Left ventricle myocardium inferior (tissue), 1 donor: ENCODE results near the gene DNM3. TPM values are rescaled to one million over a fixed set of nuclear protein-coding genes. Genes with fewer than 3 reads are reported as not detected.
A peak's percentile ranks its signal among the peaks of the same experiment; 100 is the strongest.

Experiments
- DNase-seq: peaks from one replicate; pipeline ENCODE4 v3.0.0-alpha.2; 2020
- H3K27ac ChIP-seq: fragments of 200-600 bp; replicated peaks from 2 replicates; pipeline ENCODE4 v1.8.0; 2021
- H3K27me3 ChIP-seq: fragments of 200-600 bp; 2 replicates; pipeline ENCODE4 v1.8.0; 2021; ENCODE audit warnings: low read depth
- H3K36me3 ChIP-seq: fragments of 200-600 bp; 2 replicates; pipeline ENCODE4 v1.8.0; 2021
- H3K4me1 ChIP-seq: fragments of 200-600 bp; 2 replicates; pipeline ENCODE4 v1.8.0; 2021
- H3K4me3 ChIP-seq: fragments of 200-600 bp; 2 replicates; pipeline ENCODE4 v1.8.0; 2021; ENCODE audit warnings: mild to moderate bottlenecking, moderate library complexity
- H3K9me3 ChIP-seq: fragments of 200-600 bp; replicated peaks from 2 replicates; pipeline ENCODE4 v1.8.0; 2021
- intact Hi-C: fragments of 100-400 bp; cut with micrococcal nuclease; formaldehyde crosslinking; loops from one replicate; pipeline ENCODE4 v1.11.0; 2022
- total RNA-seq: library from RNA; stranded (reverse); fragmentation: NEBNext Ultra II Directional; extraction: Animal tissue kit (Norgen Biotek cat#: 25700); gene quantifications from one replicate; pipeline ENCODE4 v1.2.1, GENCODE V29; 2021
- TF ChIP-seq, protein P1 (sequence below): fragments of 200-600 bp; IDR thresholded peaks from 2 replicates; pipeline ENCODE4 v1.8.0; 2021; ENCODE audit warnings: antibody characterized with exemption, mild to moderate bottlenecking, borderline replicate concordance
- donor health status: DM: no; HTN: yes; CAD: no; lungs with severe emphysema.

The DNM3 gene
- total RNA-seq, 1 donor from 2014 or later = 1.2 TPM

DNA sequence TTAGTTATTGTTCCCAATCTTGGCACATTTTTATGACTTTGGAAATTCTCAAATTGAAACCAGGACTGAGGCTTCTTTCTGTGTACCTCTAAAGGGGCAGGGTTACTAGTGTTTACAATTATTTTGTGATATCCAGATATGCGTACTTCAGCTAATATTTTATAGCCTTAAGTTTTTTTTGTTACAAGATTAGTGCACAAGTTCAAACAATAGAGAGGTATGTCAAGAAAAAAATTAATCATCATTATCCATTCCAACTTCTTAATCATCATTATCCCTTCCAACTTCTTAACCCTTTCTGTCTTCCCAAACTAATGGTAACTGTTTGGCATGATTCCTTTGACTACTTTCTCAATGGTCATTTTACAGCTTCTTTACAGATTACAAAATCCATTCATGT is 306.2 kb downstream of the DNM3 start:
- Histone ChIP-seq H3K9me3 (no peaks in the 10 kb centered on the region), H3K4me1 (peaks cover 10% of the 10 kb centered on the region), H3K27me3 (no peaks in the 10 kb centered on the region), H3K36me3 (no peaks in the 10 kb centered on the region), H3K4me3 (no peak overlapping the region), H3K27ac (peak overlapping the region; percentile 81)
- intact Hi-C loops = loop anchor here (10.0 kb wide), 1 partner anchor 207 kb away; no protein-coding TSS in a partner anchor
- TF ChIP-seq, protein P1, sequence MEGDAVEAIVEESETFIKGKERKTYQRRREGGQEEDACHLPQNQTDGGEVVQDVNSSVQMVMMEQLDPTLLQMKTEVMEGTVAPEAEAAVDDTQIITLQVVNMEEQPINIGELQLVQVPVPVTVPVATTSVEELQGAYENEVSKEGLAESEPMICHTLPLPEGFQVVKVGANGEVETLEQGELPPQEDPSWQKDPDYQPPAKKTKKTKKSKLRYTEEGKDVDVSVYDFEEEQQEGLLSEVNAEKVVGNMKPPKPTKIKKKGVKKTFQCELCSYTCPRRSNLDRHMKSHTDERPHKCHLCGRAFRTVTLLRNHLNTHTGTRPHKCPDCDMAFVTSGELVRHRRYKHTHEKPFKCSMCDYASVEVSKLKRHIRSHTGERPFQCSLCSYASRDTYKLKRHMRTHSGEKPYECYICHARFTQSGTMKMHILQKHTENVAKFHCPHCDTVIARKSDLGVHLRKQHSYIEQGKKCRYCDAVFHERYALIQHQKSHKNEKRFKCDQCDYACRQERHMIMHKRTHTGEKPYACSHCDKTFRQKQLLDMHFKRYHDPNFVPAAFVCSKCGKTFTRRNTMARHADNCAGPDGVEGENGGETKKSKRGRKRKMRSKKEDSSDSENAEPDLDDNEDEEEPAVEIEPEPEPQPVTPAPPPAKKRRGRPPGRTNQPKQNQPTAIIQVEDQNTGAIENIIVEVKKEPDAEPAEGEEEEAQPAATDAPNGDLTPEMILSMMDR = no peak
- DNase-seq = no peak

DNA sequence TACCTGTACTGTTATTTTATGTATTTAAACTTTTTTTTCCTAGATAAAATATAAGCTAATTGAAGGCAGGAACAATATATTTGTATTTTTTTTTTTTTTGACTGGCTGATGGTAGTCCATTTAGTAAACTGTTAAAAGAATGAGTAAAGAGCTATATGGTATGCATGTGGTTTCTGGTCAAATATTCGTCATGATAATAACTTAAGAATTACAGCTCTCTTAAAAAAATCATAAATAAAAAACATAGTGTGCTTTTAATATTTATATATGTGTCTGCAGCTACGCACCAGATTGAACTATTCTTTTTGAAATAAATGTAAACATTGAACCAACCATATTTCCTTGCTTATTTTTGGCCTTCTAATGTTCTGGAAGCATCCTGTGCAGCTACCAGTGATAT is 306.9 kb downstream of the DNM3 start:
- intact Hi-C loops = loop anchor here (10.0 kb wide), 1 partner anchor 207 kb away; no protein-coding TSS in a partner anchor
- H3K9me3 ChIP-seq = no peaks in the 10 kb centered on the region
- peaks cover 10% of the 10 kb centered on the region for H3K4me1 ChIP-seq
- peak overlapping the region; percentile 14 for H3K27ac ChIP-seq
- no peaks in the 10 kb centered on the region for H3K36me3 ChIP-seq
- H3K27me3 ChIP-seq = no peaks in the 10 kb centered on the region
- no peak overlapping the region for H3K4me3 ChIP-seq
- no peak for DNase-seq
- TF ChIP-seq, protein P1 = no peak

DNA sequence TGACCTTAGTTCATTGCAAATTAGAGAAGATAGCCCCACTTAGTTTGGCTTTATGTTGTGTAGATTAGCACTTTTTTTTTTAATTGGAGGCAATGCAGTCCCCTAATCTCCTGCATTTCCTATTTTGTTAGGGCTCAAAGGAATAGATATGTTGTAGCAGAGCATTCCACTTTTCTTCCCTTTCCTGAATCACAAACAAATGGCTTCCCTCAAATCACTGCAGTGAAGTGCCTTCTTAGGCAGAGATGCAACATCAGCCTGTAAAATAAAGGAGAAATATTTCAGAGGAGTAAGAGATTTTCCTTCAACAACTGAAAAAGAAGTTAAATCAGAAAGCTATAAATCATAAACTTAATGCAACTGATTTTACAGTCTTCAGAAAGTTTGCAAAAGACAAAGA is 307.4 kb downstream of the DNM3 start:
- TF ChIP-seq, protein P1 = no peak
- no peak overlapping the region for H3K4me3 ChIP-seq
- intact Hi-C loops = loop anchor here (10.0 kb wide), 1 partner anchor 206 kb away; no protein-coding TSS in a partner anchor
- H3K36me3 ChIP-seq = no peaks in the 10 kb centered on the region
- no peak for DNase-seq
- no peaks in the 10 kb centered on the region for H3K9me3 ChIP-seq
- H3K4me1 ChIP-seq = peaks cover 10% of the 10 kb centered on the region
- no peaks in the 10 kb centered on the region for H3K27me3 ChIP-seq
- H3K27ac ChIP-seq = peak overlapping the region; percentile 14

DNA sequence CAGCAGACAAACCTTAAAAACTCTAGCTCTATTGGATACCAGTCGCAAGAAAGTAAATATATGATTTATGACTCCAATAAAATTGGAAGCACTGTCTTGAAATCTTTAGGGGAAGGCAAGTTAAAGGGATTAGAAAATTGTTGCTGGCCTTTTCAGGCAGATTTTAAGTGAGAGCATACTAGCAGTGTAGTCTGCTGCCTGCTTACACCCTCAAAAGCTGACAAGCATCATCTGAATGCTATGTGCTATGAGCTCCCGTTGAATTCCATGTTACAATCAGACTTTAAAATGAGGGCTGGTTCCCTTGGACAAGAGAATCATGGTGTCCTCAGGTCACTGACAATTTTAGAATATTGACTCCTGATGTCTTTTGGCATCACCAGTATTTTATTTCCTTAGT is 308.0 kb downstream of the DNM3 start:
- no peaks in the 10 kb centered on the region for H3K9me3 ChIP-seq
- no peak for DNase-seq
- peaks cover 12% of the 10 kb centered on the region for H3K4me1 ChIP-seq
- intact Hi-C loops = loop anchor here (10.0 kb wide), 1 partner anchor 205 kb away; no protein-coding TSS in a partner anchor
- H3K4me3 ChIP-seq = no peak overlapping the region
- H3K27me3 ChIP-seq = no peaks in the 10 kb centered on the region
- H3K27ac ChIP-seq = no peak overlapping the region
- TF ChIP-seq, protein P1 = no peak
- no peaks in the 10 kb centered on the region for H3K36me3 ChIP-seq

DNA sequence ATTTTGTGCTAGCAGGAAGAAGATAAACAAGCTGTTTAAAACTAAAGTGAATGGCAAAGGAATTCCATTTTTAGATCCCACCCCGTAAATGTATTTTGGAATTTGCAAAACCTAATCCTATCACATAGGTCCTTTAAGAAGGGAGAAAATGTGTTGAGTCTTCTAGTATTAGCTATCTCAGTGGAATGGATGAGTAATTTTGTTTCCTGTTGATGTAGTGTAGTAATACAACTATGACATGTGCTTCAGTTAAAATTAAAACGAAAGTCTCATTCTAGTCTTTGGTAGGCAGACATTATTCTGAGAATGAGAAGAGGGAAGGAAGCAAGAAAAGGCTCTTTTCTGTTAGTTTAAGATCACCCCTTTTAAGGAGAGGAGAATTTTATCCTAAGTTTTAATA is 313.3 kb downstream of the DNM3 start:
- intact Hi-C loops = no loop called here
- Histone ChIP-seq H3K4me3 (no peak overlapping the region), H3K27me3 (no peaks in the 10 kb centered on the region), H3K36me3 (no peaks in the 10 kb centered on the region), H3K27ac (peak overlapping the region; percentile 63), H3K4me1 (peaks cover 13% of the 10 kb centered on the region), H3K9me3 (no peaks in the 10 kb centered on the region)
- TF ChIP-seq, protein P1 = no peak
- DNase-seq = no peak
